Breast epithelium (tissue), 3 donors: ENCODE results near the gene MRGPRD.

Experiments used
- CTCF ChIP-seq, 3 donors: fragments of 450-650 bp; IDR thresholded peaks; one replicate each; pipeline ENCODE4 v1.5.1; 2016 to 2017; ENCODE audit warnings: antibody characterized with exemption in 3 of 3, mild to moderate bottlenecking in 3 of 3, moderate library complexity in 3 of 3
- POLR2A ChIP-seq: fragments of 450-650 bp; IDR thresholded peaks from one replicate; pipeline ENCODE4 v1.6.1; 2016; ENCODE audit warnings: antibody characterized with exemption, mild to moderate bottlenecking, moderate library complexity
- POLR2AphosphoS5 ChIP-seq, 3 donors: sonication (generic); formaldehyde crosslinking; IDR thresholded peaks; one replicate each; pipeline ENCODE4 v1.6.1; 2017; ENCODE audit warnings: antibody characterized with exemption in 3 of 3

- TF ChIP-seq POLR2A (no peak), CTCF (IDR thresholded peaks at IDR 0.05) (no peak), POLR2AphosphoS5 (IDR thresholded peaks at IDR 0.05) (no peak)
These were observed 17.0 kb downstream of the MRGPRD start for GRCh38 chr11:68963779-68964178.
